Measurements from ENCODE around the gene RASA1. TPM values are rescaled to one million over a fixed set of nuclear protein-coding genes. Genes with fewer than 3 reads are reported as not detected.
"Not testable (repeated sequence)": the region's sequence is repeated elsewhere in the genome, so short reads cannot be mapped to it uniquely, and the experiment has no call there.

Gene RASA1
- total and polyA plus RNA-seq, 4 donors: 8.3 to 54.0 (median 20.6) TPM

DNA sequence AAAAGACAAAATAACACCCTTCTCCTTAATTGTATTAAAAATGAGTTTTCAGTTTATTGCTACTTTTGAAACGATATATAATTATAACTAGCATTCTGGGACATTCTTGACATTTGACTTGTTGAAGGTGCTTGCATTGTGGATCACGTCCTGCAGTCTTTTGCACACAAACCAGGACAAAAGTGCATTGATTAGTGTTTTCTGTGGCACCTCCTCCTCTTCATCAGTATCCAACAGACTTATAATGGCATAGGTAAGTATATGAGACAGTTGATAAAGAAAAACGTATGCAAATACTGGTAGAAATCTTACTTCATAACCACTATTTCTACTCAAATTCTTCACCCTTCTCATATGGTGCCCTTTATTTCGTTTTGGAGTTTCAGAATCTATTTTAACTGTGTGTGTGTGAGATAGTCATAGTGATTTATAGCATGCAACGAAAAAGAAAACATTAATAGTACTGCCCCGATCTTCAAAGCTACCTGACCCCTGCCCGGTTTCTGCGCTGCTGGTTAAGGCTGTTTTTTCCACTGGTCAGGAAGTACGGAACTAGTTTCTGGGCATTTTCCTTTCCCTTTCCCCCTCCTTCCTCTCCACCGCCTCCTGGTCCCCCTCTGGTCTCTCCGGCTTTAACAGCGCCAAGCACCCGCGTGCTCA lies 639 bp upstream of the RASA1 start:
- 8 to 9% methylated on average over 14 of the region's 14 CpGs for WGBS, 2 donors
- Histone ChIP-seq H3K9ac (ENCODE audit: insufficient read depth in 1 of 2, low read length in 2 of 2) (peak overlapping the region; percentile 37 to 93), H3K4me1 (ENCODE audit: control insufficient read depth in 5 of 5, insufficient read depth in 5 of 5, low read length in 5 of 5) (peaks cover 0 to 14% (median 9%) of the 10 kb centered on the region in 5 donors), H3K27ac (ENCODE audit: low read depth in 1 of 2, low read length in 1 of 2) (peak overlapping the region; percentile 87 to 98), H3K4me3 (peak overlapping the region; percentile 89), H3K9me3 (ENCODE audit: control insufficient read depth in 4 of 4, insufficient read depth in 3 of 4, low read length in 3 of 4) (no peaks in the 10 kb centered on the region), H3K27me3 (ENCODE audit: control insufficient read depth in 3 of 3, insufficient read depth in 3 of 3, low read length in 2 of 3) (peaks cover 0 to 6% (median 0%) of the 10 kb centered on the region in 3 donors), H3K36me3 (ENCODE audit: control insufficient read depth in 4 of 4, insufficient read depth in 4 of 4, low read length in 4 of 4) (no peaks in the 10 kb centered on the region)
- ATAC-seq (ENCODE audit: insufficient read depth, low FRiP score): peak; percentile 38
- DNase-seq: no peak
- TF ChIP-seq, protein P1, sequence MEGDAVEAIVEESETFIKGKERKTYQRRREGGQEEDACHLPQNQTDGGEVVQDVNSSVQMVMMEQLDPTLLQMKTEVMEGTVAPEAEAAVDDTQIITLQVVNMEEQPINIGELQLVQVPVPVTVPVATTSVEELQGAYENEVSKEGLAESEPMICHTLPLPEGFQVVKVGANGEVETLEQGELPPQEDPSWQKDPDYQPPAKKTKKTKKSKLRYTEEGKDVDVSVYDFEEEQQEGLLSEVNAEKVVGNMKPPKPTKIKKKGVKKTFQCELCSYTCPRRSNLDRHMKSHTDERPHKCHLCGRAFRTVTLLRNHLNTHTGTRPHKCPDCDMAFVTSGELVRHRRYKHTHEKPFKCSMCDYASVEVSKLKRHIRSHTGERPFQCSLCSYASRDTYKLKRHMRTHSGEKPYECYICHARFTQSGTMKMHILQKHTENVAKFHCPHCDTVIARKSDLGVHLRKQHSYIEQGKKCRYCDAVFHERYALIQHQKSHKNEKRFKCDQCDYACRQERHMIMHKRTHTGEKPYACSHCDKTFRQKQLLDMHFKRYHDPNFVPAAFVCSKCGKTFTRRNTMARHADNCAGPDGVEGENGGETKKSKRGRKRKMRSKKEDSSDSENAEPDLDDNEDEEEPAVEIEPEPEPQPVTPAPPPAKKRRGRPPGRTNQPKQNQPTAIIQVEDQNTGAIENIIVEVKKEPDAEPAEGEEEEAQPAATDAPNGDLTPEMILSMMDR (IDR thresholded peaks at IDR 0.05; ENCODE audit: control extremely low read depth, extremely low read depth): no peak

DNA sequence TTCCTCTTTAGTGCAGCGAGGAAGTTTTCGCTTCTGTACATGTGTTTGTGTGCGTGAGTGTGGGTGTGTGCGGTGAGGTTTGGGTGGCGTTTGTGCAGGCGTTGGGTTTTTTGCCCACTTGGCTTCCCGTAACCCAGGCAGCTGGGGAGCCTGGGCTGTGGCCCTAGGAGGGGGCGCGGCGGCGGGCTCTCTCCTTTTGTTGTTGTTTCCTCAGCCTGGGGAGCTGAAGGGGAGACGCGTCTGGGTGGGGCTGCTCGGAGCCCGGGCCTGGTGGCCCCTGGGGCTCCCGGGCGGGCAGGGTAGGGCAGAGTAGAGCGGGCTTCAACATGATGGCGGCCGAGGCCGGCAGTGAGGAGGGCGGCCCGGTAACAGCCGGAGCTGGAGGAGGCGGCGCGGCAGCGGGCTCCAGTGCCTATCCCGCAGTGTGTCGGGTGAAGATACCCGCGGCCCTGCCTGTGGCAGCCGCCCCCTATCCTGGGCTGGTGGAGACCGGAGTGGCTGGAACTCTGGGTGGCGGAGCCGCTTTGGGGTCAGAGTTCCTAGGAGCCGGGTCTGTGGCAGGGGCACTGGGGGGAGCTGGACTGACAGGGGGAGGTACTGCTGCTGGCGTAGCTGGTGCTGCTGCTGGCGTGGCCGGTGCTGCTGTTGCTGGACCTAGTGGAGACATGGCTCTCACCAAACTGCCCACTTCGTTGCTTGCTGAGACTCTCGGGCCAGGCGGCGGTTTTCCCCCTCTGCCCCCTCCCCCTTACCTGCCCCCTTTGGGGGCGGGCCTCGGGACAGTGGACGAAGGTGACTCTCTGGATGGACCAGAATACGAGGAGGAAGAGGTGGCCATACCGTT lies 665 bp downstream of the RASA1 start:
- H3K4me1 ChIP-seq (ENCODE audit: control insufficient read depth in 5 of 5, insufficient read depth in 5 of 5, low read length in 5 of 5): peaks cover 0 to 14% (median 9%) of the 10 kb centered on the region in 5 donors
- peak overlapping the region; percentile 92 to 98 for H3K27ac ChIP-seq (ENCODE audit: low read depth in 1 of 2, low read length in 1 of 2)
- peak overlapping the region; percentile 46 to 82 for H3K9ac ChIP-seq (ENCODE audit: insufficient read depth in 1 of 2, low read length in 2 of 2)
- TF ChIP-seq, protein P1 (IDR thresholded peaks at IDR 0.05; ENCODE audit: control extremely low read depth, extremely low read depth): no peak
- H3K36me3 ChIP-seq (ENCODE audit: control insufficient read depth in 4 of 4, insufficient read depth in 4 of 4, low read length in 4 of 4): peaks cover 0 to 2% (median 0%) of the 10 kb centered on the region in 4 donors
- no peaks in the 10 kb centered on the region for H3K9me3 ChIP-seq (ENCODE audit: control insufficient read depth in 4 of 4, insufficient read depth in 3 of 4, low read length in 3 of 4)
- H3K4me3 ChIP-seq: peak overlapping the region; percentile 89
- 0 to 1% methylated on average over 48 to 49 of the region's 49 CpGs for WGBS, 2 donors
- DNase-seq (peak; percentile 76 to 83 (median 82)), ATAC-seq (ENCODE audit: insufficient read depth, low FRiP score) (peak; percentile 60)
- peaks cover 0 to 6% (median 0%) of the 10 kb centered on the region in 3 donors for H3K27me3 ChIP-seq (ENCODE audit: control insufficient read depth in 3 of 3, insufficient read depth in 3 of 3, low read length in 2 of 3)

DNA sequence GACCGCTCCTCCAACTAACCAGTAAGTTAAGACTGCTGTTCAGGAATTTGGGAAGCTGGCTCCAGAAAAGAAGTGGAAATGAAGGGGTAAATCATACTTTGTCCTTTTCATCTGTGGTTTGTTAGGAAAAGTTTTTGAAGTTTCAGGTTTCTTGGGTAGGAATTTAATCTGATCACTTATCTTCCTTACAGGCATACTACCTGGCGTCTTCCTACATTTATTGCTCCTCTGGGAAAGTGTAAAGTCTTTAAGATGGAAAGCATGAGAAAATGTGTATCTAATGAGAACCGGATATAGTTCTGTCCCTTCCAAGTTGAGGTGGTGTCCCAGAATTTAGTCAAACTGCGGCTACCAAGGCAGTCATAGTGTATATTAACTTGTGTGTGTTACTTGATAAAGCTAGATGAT lies 1.3 kb downstream of the RASA1 start:
- peaks cover 0 to 2% (median 0%) of the 10 kb centered on the region in 4 donors for H3K36me3 ChIP-seq (ENCODE audit: control insufficient read depth in 4 of 4, insufficient read depth in 4 of 4, low read length in 4 of 4)
- 8 to 16% methylated on average over 4 of the region's 4 CpGs for WGBS, 2 donors
- H3K9me3 ChIP-seq (ENCODE audit: control insufficient read depth in 4 of 4, insufficient read depth in 3 of 4, low read length in 3 of 4): no peaks in the 10 kb centered on the region
- H3K27ac ChIP-seq (ENCODE audit: low read depth in 1 of 2, low read length in 1 of 2): peak overlapping the region; percentile 92 to 98
- peak in 2 of 3 donors; percentile 22 to 26 for DNase-seq
- peak overlapping the region; percentile 46 to 82 for H3K9ac ChIP-seq (ENCODE audit: insufficient read depth in 1 of 2, low read length in 2 of 2)
- H3K4me1 ChIP-seq (ENCODE audit: control insufficient read depth in 5 of 5, insufficient read depth in 5 of 5, low read length in 5 of 5): peaks cover 0 to 14% (median 9%) of the 10 kb centered on the region in 5 donors
- peak overlapping the region; percentile 89 for H3K4me3 ChIP-seq
- ATAC-seq (ENCODE audit: insufficient read depth, low FRiP score): no peak
- H3K27me3 ChIP-seq (ENCODE audit: control insufficient read depth in 3 of 3, insufficient read depth in 3 of 3, low read length in 2 of 3): peaks cover 0 to 6% (median 0%) of the 10 kb centered on the region in 3 donors
- TF ChIP-seq, protein P1 (IDR thresholded peaks at IDR 0.05; ENCODE audit: control extremely low read depth, extremely low read depth): no peak

DNA sequence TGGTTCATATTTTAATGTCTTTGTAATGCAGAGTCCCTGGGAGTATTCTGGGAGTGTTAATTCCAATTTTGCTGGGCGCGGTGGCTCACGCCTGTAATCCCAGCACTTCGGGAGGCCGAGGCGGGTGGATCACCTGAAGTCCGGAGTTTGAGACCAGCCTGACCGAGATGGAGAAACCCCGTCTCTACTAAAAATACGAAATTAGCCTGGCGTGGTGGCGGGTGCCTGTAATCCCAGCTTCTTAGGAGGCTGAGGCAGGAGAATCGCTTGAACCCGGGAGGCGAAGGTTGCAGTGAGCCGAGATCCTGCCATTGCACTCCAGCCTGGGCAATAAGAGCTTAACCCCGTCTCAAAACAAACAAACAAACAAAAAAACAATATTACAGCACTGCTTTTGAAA lies 3.2 kb downstream of the RASA1 start:
- H3K27ac ChIP-seq (ENCODE audit: low read depth in 1 of 2, low read length in 1 of 2); H3K27me3 ChIP-seq (ENCODE audit: control insufficient read depth in 3 of 3, insufficient read depth in 3 of 3, low read length in 2 of 3); H3K36me3 ChIP-seq (ENCODE audit: control insufficient read depth in 4 of 4, insufficient read depth in 4 of 4, low read length in 4 of 4); DNase-seq; H3K9me3 ChIP-seq (ENCODE audit: control insufficient read depth in 4 of 4, insufficient read depth in 3 of 4, low read length in 3 of 4); ATAC-seq (ENCODE audit: insufficient read depth, low FRiP score); H3K4me3 ChIP-seq; H3K9ac ChIP-seq (ENCODE audit: insufficient read depth in 1 of 2, low read length in 2 of 2): not testable (repeated sequence)
- WGBS, 2 donors: 97% methylated on average over 17 of the region's 17 CpGs
- peaks cover 0 to 14% (median 9%) of the 10 kb centered on the region in 5 donors for H3K4me1 ChIP-seq (ENCODE audit: control insufficient read depth in 5 of 5, insufficient read depth in 5 of 5, low read length in 5 of 5)

All from lung (tissue), 12 donors.